SHP77 treated with DMSO at 0.1 percent for 48 hours (cell line): ENCODE measurements around the gene PUSL1.

ENCODE experiments used
- DNase-seq: peaks from one replicate; lab custom pipeline; 2025; lab: John Stamatoyannopoulos, UW

PUSL1 gene

GRCh38 chr1:1354271-1355247, 46.2 kb downstream of the PUSL1 start:
- no peak for DNase-seq

GRCh38 chr1:1355416-1355815, 47.0 kb downstream of the PUSL1 start:
- DNase-seq, result no peak

- DNase-seq, result no peak
Observed at GRCh38 chr1:1356166-1356795, 47.9 kb downstream of the PUSL1 start.

GRCh38 chr1:1356796-1357401, 48.5 kb downstream of the PUSL1 start:
- DNase-seq, result no peak

GRCh38 chr1:1357871-1358432, 49.6 kb downstream of the PUSL1 start:
- DNase-seq, result no peak

- no peak for DNase-seq
Observed at GRCh38 chr1:1358433-1359271, 50.3 kb downstream of the PUSL1 start, which contains the start of gene MXRA8. TSS of gene MXRA8 (minus strand) at chr1:1358555. CDS start at chr1:1358504, 51 bp downstream.

GRCh38 chr1:1359308-1359663, 50.9 kb downstream of the PUSL1 start:
- DNase-seq, result no peak

GRCh38 chr1:1359664-1360468, 51.5 kb downstream of the PUSL1 start:
- DNase-seq, result no peak

GRCh38 chr1:1360506-1361169, 52.2 kb downstream of the PUSL1 start:
- no peak for DNase-seq
